Stimulated activated CD4-positive, alpha-beta T cell treated with anti-CD3 and anti-CD28 coated beads, Interleukin-15, amount 100 ng/mL, for 48 hours (primary cell): ENCODE measurements around the gene AHCYL2.
"Not testable (repeated sequence)": the region's sequence is repeated elsewhere in the genome, so short reads cannot be mapped to it uniquely, and the experiment has no call there.

Experiments used
- DNase-seq, 2 donors: peaks; one replicate each; pipeline ENCODE4 v3.0.0-alpha.2; 2020; ENCODE audit warnings: low read depth in 2 of 2

Gene AHCYL2

DNA sequence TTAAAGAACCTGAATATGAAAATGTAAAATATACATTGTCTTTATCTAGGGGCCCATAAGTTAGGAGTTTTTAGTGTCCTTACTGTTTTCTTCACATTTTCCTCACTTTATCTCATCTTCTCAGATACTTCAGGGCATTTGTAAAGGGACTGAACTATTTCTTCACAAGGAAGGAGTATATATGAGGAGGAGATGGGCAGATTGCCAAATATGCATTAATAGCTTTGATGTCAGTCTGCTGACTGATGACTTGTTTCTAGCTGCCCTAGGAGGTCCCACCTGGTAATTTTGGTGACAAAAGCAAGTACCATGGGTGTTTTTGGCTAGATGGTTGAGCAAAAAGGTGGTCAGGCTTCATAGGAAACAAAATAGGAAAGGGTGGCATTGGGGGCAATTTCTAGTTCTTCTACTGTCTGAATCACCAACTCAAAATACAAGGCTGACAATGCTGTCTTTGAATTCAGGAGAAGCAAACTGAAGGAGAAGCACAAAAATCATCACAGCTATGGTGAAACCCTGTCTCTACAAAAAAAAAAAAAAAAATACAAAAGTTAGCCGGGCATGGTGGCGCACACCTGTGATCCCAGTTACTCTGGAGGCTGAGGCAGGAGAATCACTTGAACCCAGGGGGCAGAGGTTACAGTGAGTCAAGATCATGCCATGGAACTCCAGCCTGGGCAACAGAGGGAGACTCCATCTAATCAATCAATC, 199.0 kb downstream of the AHCYL2 start:
- DNase-seq: no peak

DNA sequence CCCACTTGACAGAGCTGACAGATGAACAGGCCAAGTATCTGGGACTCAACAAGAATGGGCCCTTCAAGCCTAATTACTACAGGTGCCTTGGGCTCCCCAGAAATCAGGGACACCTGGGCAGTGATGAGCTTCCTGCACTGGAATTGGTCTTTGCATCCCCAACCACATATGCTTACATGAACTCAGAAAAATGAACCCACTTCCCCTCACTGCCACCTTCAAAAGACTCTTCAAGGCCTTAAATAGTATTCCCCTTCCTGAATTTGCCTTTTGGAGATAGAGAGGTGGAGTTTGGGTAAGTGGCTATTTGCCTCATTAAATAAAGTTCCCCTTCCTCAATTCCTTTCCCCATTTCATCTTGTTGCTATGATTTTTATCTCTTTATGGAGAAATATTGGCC, 201.7 kb downstream of the AHCYL2 start:
- DNase-seq: no peak

DNA sequence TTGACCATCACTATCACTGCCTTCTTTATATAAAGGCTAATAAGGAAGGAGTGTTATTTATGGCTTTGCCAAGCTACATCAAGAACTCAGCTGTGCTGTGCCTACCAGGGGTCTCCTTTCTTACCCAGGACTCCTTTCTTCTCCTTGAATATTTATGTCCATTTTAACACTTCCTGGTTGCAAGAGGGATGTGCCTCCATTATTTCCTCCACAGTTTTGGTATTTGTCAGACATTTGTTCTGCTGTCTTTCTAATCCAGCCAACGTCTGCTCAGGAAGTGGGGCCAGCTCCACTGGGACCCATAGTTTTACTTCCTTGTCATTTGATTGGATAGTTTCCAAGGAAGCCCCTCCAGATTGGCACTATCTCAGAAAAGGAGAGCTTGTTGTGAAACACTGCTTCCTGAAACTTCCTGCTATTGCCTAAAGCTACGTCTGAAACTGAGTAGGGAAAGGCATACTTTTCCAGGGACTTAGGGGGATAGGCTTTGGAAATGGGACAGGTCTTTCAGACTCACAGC, 202.8 kb downstream of the AHCYL2 start:
- DNase-seq: no peak

- no peak for DNase-seq
Measured at GRCh38 chr7:129431911-129432643, 207.2 kb downstream of the AHCYL2 start.

DNA sequence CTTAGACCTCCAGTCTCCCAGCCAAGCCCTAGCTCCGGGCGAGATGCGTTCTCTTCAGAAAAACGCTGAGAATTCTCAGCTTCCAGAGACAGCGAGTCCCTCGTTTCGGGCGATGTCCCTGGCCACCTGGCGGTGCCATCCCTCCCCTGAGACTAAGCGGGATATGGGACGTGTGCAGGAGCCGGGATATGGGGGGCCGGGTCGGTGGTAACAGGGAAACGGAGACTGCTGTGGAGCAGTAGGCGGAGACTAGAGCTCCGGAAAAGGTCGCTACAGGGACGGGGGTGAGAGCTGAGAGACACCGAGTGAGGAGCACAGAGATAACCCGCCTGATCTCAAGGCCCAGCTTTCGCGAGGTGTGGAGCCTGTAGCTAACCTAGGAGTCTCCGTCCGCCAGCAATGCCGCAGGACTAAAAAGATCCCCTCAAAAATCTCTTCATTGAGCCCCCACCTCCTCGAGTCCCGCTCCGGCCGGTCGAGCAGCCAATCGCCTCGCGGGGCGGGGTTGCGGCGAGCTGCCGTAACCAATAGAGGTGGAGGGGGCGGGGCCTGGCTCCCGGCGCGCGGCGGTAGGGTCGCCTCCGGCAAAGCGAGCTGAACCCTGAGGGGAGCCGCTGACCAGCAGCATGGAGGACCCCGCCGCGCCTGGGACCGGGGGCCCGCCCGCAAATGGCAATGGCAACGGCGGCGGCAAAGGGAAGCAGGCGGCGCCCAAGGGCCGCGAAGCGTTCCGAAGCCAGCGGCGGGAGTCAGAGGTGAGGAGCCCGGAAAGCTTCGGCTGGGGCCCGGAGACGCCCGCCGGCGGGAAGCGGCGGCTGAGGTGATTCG, 209.2 kb downstream of the AHCYL2 start, which contains the start of gene STRIP2:
TSS of gene STRIP2 (plus strand) at position 586 of the 828 bp plus-strand sequence. CDS start at position 627, 41 bp downstream.
- peak; percentile 81 to 93 for DNase-seq

DNA sequence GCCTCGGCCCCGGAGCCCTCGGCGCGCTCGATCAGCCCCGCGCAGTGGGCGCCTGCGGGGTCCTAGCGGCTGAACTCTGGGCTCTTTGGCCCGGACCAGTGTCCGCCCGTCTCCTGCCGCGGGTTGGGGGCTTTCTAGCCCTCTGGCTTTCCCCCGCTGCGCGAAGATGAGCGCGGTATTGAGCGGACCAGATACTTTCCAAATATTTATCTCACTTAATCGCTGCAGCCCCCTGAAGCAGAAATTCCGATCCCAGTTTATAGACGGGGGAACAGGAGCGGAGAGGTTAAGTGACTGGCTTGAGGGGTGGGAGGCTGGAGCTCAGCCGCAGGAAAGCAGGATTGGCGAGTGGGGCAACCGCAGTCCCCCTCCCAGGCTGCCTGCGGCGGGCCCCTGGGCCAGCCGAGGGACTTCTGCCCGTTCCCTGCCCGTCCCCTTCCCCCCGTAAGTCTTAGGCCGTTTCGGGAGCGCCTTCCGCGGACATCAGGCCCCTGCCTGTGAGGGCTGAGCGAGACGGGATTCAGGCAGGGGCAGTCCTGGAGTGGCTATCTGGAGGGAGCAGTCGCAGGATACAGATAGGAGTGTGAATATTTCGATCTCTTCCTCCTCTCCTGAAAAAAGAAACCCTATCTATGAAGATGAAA, 210.0 kb downstream of the AHCYL2 start:
- no peak for DNase-seq

GRCh38 chr7:129435414-129435829, 210.6 kb downstream of the AHCYL2 start:
- DNase-seq: no peak

DNA sequence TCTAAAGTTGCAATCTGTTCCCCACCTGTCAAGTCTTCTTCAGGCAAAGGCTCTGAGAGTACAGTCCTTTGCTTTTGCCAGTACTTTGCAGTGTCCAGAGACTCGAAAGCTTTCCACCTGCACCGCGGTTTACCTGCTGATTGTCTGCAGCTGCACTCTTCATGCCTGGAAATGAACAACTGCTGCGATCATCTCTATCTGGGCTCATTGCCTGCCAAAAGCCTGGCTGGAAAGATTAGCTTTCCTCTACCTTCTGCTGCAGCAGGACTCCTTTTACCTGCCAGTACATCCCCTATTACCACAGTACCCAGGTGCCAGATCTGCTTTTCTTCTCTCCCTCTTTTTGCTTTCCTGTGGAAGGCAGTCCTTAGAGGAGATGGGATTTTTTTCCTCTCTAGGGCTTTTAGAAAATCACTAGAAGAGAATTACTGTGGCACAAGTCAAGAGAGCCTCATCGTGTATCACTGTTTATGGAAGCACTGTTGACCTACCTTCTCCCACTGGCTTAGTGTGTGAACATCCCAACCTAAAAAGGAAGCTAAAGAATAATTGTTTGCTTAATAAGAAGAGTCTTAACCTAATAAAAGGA, 211.6 kb downstream of the AHCYL2 start:
- DNase-seq: no peak

DNA sequence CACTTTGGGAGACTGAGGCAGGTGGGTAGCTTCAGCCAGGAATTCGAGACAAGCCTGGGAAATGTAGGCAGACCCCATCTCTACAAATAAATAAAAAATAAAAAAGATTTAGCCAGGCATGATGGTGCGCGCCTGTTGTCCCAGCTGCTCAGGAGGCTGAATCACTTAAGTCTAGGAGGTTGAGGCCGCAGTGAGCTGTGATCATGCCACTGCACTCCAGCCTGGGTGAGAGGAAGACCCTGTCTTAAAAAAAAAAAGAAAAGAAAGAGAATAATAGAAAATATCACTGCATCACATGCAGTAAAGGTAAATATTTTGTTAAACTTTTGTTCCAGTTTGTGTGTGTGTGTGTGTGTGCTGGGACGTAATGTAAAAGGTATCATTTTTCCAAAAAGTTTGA, 212.4 kb downstream of the AHCYL2 start:
- DNase-seq: no peak

GRCh38 chr7:129438281-129438838, 213.5 kb downstream of the AHCYL2 start:
- no peak for DNase-seq

- DNase-seq: peak; percentile 50 to 56
Measured at GRCh38 chr7:129438839-129439651, 214.2 kb downstream of the AHCYL2 start.

DNA sequence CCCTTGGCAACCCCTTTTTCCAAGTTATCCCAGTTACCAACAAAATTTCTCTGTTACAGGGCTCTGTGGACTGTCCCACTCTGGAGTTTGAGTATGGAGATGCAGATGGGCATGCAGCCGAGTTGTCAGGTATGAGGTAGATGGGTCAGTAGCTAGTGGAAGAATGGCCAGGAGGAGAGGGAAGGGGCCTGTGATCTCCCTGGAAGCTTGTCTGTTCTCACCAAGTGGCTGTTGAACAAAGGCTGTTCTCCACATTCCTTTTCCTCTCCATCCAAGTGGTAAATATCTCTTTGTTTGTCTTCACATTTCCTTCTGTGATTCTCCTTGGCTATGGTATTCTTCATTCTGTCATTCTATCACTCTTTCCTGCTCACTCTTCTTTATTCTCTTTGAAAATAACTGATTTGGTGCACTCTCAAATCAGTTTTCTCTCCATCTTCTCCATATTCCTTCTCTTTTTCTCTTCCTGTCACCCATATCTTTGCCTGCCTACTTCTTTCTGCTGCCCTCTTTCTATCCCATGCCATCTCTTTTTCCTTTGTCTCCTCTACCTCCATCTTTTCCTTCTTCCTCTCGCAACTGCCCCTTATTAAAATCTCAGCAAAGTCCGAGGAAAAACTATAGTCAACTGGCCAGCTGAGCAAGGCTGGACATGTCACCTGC, 215.3 kb downstream of the AHCYL2 start:
- no peak for DNase-seq

DNA sequence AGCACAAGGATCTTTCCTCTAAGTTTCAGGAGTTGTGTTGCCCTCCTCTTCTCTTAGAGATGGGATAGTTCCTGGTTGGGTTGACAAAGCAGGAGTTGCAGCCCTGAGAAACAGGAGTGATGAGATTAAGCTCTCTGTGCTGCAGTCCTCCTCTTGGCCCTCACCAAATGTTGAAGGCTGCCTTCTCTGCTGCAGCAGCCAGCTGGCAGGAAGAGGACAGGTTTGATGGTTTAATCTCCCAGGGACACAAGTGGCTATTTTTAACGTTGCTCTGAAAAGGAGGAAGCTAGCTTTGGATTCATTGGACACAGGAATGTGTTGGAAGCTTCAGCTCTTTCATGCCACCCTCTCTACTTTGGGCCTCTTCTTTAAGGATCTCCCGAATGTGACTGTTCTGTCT, 218.8 kb downstream of the AHCYL2 start:
- DNase-seq: no peak

DNA sequence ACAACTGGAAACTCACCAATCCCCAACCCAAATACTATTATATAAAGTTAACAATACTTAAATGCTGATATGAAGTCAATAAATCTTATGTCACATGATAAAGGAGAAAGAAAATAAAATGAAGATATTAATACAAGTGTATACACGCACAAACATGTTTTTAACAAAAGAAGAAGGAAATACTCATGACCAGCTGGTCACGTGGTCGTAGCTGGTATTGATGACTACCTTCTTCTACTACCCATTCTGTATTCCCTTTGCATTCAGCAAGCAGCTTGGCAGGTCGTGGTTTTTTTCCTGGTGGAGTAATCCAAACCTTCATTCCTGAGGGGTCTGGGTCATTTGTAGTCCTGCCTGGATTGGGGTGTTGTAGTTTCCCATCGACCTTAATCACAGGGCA, 219.9 kb downstream of the AHCYL2 start:
- not testable (repeated sequence) for DNase-seq

DNA sequence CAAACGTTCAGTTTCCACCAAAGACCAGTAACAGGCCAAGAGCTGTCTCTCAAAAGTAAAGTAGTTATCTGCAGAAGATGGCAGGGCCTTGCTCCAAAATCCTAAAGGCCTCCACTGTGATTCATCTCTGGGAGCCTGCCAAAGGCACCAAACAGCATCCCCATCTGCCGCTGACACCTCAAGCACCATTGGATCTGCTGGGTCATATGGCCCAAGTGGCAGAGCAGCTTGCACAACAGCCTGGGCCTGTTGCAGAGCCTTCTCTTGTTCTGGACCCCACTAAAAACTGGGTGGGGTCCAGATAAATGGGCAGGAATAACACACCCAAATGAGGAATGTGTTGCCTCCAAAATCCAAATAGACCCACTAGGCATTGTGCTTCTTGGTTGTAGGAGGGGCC, 222.1 kb downstream of the AHCYL2 start:
- DNase-seq: not testable (repeated sequence)

DNA sequence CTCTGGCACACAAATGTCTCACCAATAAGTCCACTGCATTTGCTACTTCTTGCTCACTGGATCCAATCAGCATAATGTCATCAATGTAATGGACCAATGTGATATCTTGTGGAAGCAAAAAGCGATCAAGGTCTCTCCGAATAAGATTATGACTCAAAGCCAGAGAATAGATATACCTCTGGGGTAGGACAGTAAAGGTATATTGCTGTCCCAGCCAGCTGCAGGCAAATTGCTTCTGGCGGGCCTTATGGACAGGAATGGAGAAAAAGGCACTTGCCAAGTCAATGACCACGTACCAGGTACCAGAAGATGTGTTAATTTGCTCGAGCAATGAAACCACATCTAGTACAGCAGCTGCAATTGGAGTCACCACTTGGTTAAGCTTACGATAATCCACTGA, 222.6 kb downstream of the AHCYL2 start:
- not testable (repeated sequence) for DNase-seq

DNA sequence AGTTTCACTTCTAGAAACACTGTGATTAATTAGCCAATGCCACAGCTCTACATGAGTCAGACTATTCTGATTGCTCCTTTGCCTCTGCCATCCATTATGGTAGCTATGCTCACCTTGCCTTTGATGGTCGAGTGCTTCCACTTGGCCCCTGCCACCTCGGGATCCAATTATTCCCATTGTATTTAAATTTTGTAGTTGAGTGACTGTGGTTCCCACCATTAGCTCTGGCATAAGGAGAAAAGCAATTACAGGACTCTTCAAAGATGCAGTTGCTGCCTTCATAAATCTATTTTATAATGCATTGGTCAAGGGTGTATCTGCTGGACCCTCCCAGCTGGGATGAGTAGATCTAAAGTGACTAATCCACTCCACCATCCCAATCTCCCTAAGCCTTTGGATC, 223.8 kb downstream of the AHCYL2 start:
- DNase-seq: not testable (repeated sequence)

GRCh38 chr7:129450295-129450694, 225.5 kb downstream of the AHCYL2 start:
- no peak for DNase-seq

- no peak for DNase-seq
Measured at GRCh38 chr7:129452589-129453231, 227.9 kb downstream of the AHCYL2 start.
